HepG2 (cell line): ENCODE data around the gene TRMT112. TPM values are rescaled to one million over a fixed set of nuclear protein-coding genes. Genes with fewer than 3 reads are reported as not detected.

ENCODE experiments used
- ATAC-seq: fragments of 200-7000 bp; cut with Tn5 transposase; 3 replicates; pipeline ENCODE4 v1.9.1; 2020; ENCODE audit warnings: mild to moderate bottlenecking, moderate library complexity
- BruUV-seq: library from RNA; stranded (reverse); fragments of 400-500 nt; replicated peaks from 2 replicates; lab custom pipeline; 2021; lab: Mats Ljungman, UMichigan
- CTCF ChIA-PET: fragments of 300-600 bp; formaldehyde crosslinking; extraction: SDS; loops from one replicate; lab custom pipeline; 2021; ENCODE audit warnings: low total read pairs, inconsistent platforms, low intra/inter-chr PET ratio; lab: Yijun Ruan, JAX
- POLR2A ChIA-PET: fragments of 350-600 bp; sonication (Branson Sonifier 250); formaldehyde crosslinking; loops from one replicate; lab custom pipeline; 2020; ENCODE audit warnings: antibody characterized with exemption, inconsistent platforms; lab: Yijun Ruan, JAX
- DNase-seq: peaks from one replicate; pipeline ENCODE4 v3.0.0-alpha.2; 2015; ENCODE audit warnings: low spot score
- FAIRE-seq: peaks from 3 replicates; lab custom pipeline; 2011; peaks lifted over from hg19 to GRCh38; lab: Jason Lieb, UNC
- H2AFZ ChIP-seq: one replicate; pipeline ENCODE4 v1.6.1; 2011; ENCODE audit warnings: low read length, inconsistent platforms
- H3K27ac ChIP-seq: fragments of 300-600 bp; 3 replicates; pipeline ENCODE4 v1.8.0; 2011; ENCODE audit warnings: mixed run types, mild to moderate bottlenecking, mixed read lengths, low read length, inconsistent platforms; ENCODE audit not compliant: insufficient read depth; ENCODE audit errors: extremely low read length
- H3K27me3 ChIP-seq, 2 experiments: fragments of 200-600 bp in 1 of 2; 2 replicates in 1 of 2; 3 replicates in 1 of 2; pipeline versions ENCODE4 v1.6.0 to v1.8.0; 2011; ENCODE audit warnings: low read length in 2 of 2, mild to moderate bottlenecking in 2 of 2, moderate library complexity in 2 of 2, inconsistent platforms in 1 of 2; ENCODE audit not compliant: insufficient read depth in 2 of 2, control insufficient read depth in 1 of 2
- H3K36me3 ChIP-seq, 2 experiments: fragments of 200-600 bp in 1 of 2; replicated peaks in 1 of 2; 2 replicates in 1 of 2; 3 replicates in 1 of 2; pipeline versions ENCODE4 v1.5.1 to v1.8.0; 2011; ENCODE audit warnings: low read length in 2 of 2, inconsistent platforms in 1 of 2; ENCODE audit not compliant: insufficient read depth in 2 of 2, control insufficient read depth in 1 of 2
- H3K4me1 ChIP-seq: 2 replicates; pipeline ENCODE4 v1.5.1; 2012; ENCODE audit warnings: low read length, inconsistent platforms; ENCODE audit not compliant: insufficient read depth
- H3K4me2 ChIP-seq: 2 replicates; pipeline ENCODE4 v1.6.0; 2011; ENCODE audit warnings: low read depth, low read length, inconsistent platforms
- H3K4me3 ChIP-seq, 3 experiments: fragments of 200-600 bp in 1 of 3; sonication (generic), shearing (Covaris generic) in 1 of 3; replicated peaks in 1 of 3; 2 replicates each; pipeline ENCODE4 v1.5.1; 2011 to 2016; ENCODE audit warnings: low read length in 3 of 3, inconsistent platforms in 2 of 3, low read depth in 2 of 3, mild to moderate bottlenecking in 2 of 3, control low read depth in 1 of 3, mixed read lengths in 1 of 3; ENCODE audit not compliant: insufficient read depth in 1 of 3
- H3K79me2 ChIP-seq: one replicate; pipeline ENCODE4 v1.6.1; 2011; ENCODE audit warnings: low read length, inconsistent platforms; ENCODE audit not compliant: insufficient read depth
- H3K9ac ChIP-seq: 2 replicates; pipeline ENCODE4 v1.6.0; 2011; ENCODE audit warnings: mild to moderate bottlenecking, low read depth, low read length, inconsistent platforms; ENCODE audit not compliant: insufficient read depth
- H3K9me3 ChIP-seq: 2 replicates; pipeline ENCODE4 v1.5.1; 2012; ENCODE audit warnings: mild to moderate bottlenecking, low read length
- H4K20me1 ChIP-seq: 2 replicates; pipeline ENCODE4 v1.6.0; 2011; ENCODE audit warnings: inconsistent platforms, mild to moderate bottlenecking, low read length, moderate library complexity; ENCODE audit not compliant: insufficient read depth
- ATF3 ChIP-seq: sonication (generic); formaldehyde crosslinking; IDR thresholded peaks from 2 replicates; pipeline ENCODE4 v1.4.0; 2020; ENCODE audit warnings: missing genetic modification reagents
- HDAC2 ChIP-seq: sonication (generic); formaldehyde crosslinking; IDR thresholded peaks from 2 replicates; pipeline ENCODE4 v1.4.0; 2020; ENCODE audit warnings: missing genetic modification reagents
- MXD4 ChIP-seq: IDR thresholded peaks from 2 replicates; pipeline ENCODE4 v1.6.1; 2016; ENCODE audit warnings: mild to moderate bottlenecking, missing biosample characterization, missing genetic modification reagents
- RAD21 ChIP-seq: fragments of 450-650 bp; formaldehyde crosslinking; IDR thresholded peaks from 2 replicates; pipeline ENCODE4 v1.5.0; 2020; ENCODE audit warnings: mild to moderate bottlenecking
- RCOR2 ChIP-seq: IDR thresholded peaks from 2 replicates; pipeline ENCODE4 v1.6.1; 2016; ENCODE audit warnings: missing biosample characterization, missing genetic modification reagents
- SMC3 ChIP-seq: IDR thresholded peaks from 2 replicates; pipeline ENCODE4 v1.6.1; 2011; ENCODE audit warnings: low read length, improper control_type of control experiment
- USF2 ChIP-seq, 2 experiments: sonication (generic) in 1 of 2; formaldehyde crosslinking in 1 of 2; IDR thresholded peaks; 2 replicates each; pipeline versions ENCODE4 v1.5.1 to v1.6.1; 2011 to 2020; ENCODE audit warnings: borderline replicate concordance in 1 of 2, low read depth in 1 of 2, low read length in 1 of 2, mild to moderate bottlenecking in 1 of 2, missing genetic modification reagents in 1 of 2, moderate library complexity in 1 of 2
- ZFP41 ChIP-seq: sonication (generic); formaldehyde crosslinking; IDR thresholded peaks from 2 replicates; pipeline ENCODE4 v1.4.0; 2020; ENCODE audit warnings: mild to moderate bottlenecking, missing genetic modification reagents, borderline replicate concordance
- ZNF550 ChIP-seq: sonication (generic); formaldehyde crosslinking; IDR thresholded peaks from 2 replicates; pipeline ENCODE4 v1.4.0; 2020; ENCODE audit warnings: mild to moderate bottlenecking, missing genetic modification reagents, borderline replicate concordance
- ZNF556 ChIP-seq: sonication (generic); formaldehyde crosslinking; IDR thresholded peaks from 2 replicates; pipeline ENCODE4 v1.4.0; 2020; ENCODE audit warnings: mild to moderate bottlenecking, missing genetic modification reagents, borderline replicate concordance
- ZNF577 ChIP-seq: sonication (generic); formaldehyde crosslinking; IDR thresholded peaks from 2 replicates; pipeline ENCODE4 v1.4.0; 2020; ENCODE audit warnings: mild to moderate bottlenecking, low read depth, missing genetic modification reagents, borderline replicate concordance
- ZNF607 ChIP-seq: sonication (generic); formaldehyde crosslinking; IDR thresholded peaks from 2 replicates; pipeline ENCODE4 v1.5.1; 2020; ENCODE audit warnings: missing genetic modification reagents, mild to moderate bottlenecking, borderline replicate concordance
- ZNF614 ChIP-seq: IDR thresholded peaks from 2 replicates; pipeline ENCODE4 v1.6.1; 2018; ENCODE audit warnings: missing biosample characterization, missing genetic modification reagents, inconsistent platforms, borderline replicate concordance
- whole genome bisulfite sequencing: methylation state at CpG from one replicate; pipeline ENCODE4 v1.1.6; 2017; ENCODE audit warnings: low lambda C conversion rate; 5-methylcytosine and 5-hydroxymethylcytosine counted together
- in situ Hi-C: cut with HindIII; loops from 2 replicates; pipeline ENCODE4 v1.10.0; 2017; ENCODE audit warnings: low pct_unique_long_range_greater_than_20kb; ENCODE audit not compliant: extremely low pct_ligation_motif_present
- intact Hi-C: fragments of 100-400 bp; cut with micrococcal nuclease; formaldehyde crosslinking; loops from one replicate; pipeline ENCODE4 v1.10.0; 2022; ENCODE audit not compliant: unreplicated experiment
- polyA plus RNA-seq, 8 experiments: library from polyadenylated mRNA; depleted of rRNA in 3 of 8; stranded (reverse) in 7 of 8; unstranded in 1 of 8; fragments of >200 nt; fragmentation: Illumina TruSeq in 4 of 8; extraction: Trizol in 4 of 8; gene quantifications; 2 replicates each; pipeline versions ENCODE4 v1.2.1 to v1.2.3, GENCODE V29; 2011 to 2016; ENCODE audit warnings: low read depth in 4 of 8, missing spikeins in 1 of 8, mixed read lengths in 1 of 8; ENCODE audit not compliant: insufficient read depth in 1 of 8
- total RNA-seq, 5 experiments: library from RNA; depleted of rRNA; stranded (reverse); fragments of >200 nt; fragmentation: Illumina TruSeq; extraction: Trizol; gene quantifications; 2 replicates each; pipeline ENCODE4 v1.2.3, GENCODE V29; 2016; ENCODE audit warnings: low read depth in 1 of 5
- TF ChIP-seq, protein P1 (sequence below): fragments of 450-650 bp; IDR thresholded peaks from 2 replicates; pipeline ENCODE4 v1.6.1; 2016
- TF ChIP-seq, protein P2 (sequence below): sonication (generic); formaldehyde crosslinking; conservative IDR thresholded peaks from 2 replicates; pipeline ENCODE4 v1.8.0; 2022; ENCODE audit warnings: mild to moderate bottlenecking, moderate library complexity, missing genetic modification reagents

The TRMT112 gene
- total and polyA plus RNA-seq, 2 of the 13 experiments (the other 11 are each of a cell fraction or from before 2014, with no cell fraction given): 186 to 409 TPM

- TF ChIP-seq ZNF577: no peak
- TF ChIP-seq ZNF607 (CRISPR knock-in tag): no peak
These were observed 16.2 kb upstream of the TRMT112 start (continued) for GRCh38 chr11:64333556-64333955.

- H3K4me3 ChIP-seq: peak overlapping the region; percentile 1 to 68 (median 5); a peak in 5 of 6 replicates
- peak overlapping the region; percentile 85 for H3K4me2 ChIP-seq
- in situ Hi-C loops (no loop called here), intact Hi-C loops (no loop called here)
- no peaks in the 10 kb centered on the region for H3K79me2 ChIP-seq
- ATAC-seq: peak; percentile 91
- 10% methylated on average over 10 of the region's 20 CpGs for WGBS
- ChIA-PET CTCF (interaction anchor here (1.0 kb wide), 1 partner anchor 31 kb away, joined by 5 read pairs; no protein-coding TSS in a partner anchor), POLR2A (interaction anchor here (0.6 to 1.9 kb wide), 12 partner anchors 8 to 127 kb away, joined by 3 to 33 read pairs (median 4); partner anchors contain the start of genes ESRRA, FKBP2, PRDX5 and TRMT112)
- H3K4me1 ChIP-seq: peaks cover 27% of the 10 kb centered on the region
- DNase-seq: peak; percentile 69
- peak overlapping the region; percentile 50 for H3K9ac ChIP-seq
- H3K27me3 ChIP-seq: peaks cover 3 to 7% of the 10 kb centered on the region in 2 experiments; a peak in 3 of 5 replicates
- peak; percentile 71 for FAIRE-seq
- no peaks in the 10 kb centered on the region for H4K20me1 ChIP-seq
- no peaks in the 10 kb centered on the region for H3K36me3 ChIP-seq
- no TSS peak for BruUV-seq
- no peak overlapping the region for H3K27ac ChIP-seq
- no peaks in the 10 kb centered on the region for H3K9me3 ChIP-seq
- H2AFZ ChIP-seq: peak overlapping the region; percentile 35
- TF ChIP-seq ZNF550 (CRISPR knock-in tag) (no peak), ZNF614 (CRISPR knock-in tag) (no peak), ZFP41 (CRISPR knock-in tag) (no peak), SMC3 (peak; percentile 50), HDAC2 (0 out of 2 replicates have a peak, but pooled peaks have one; percentile 31), MXD4 (CRISPR knock-in tag) (peak; percentile 47; the same call in 1 of the 2 replicates), ZNF556 (CRISPR knock-in tag) (peak; percentile 42; the same call in 1 of the 2 replicates), ATF3 (0 out of 2 replicates have a peak, but pooled peaks have one; percentile 19), USF2 (IDR thresholded peaks at IDR 0.05; ENCODE audit: low read depth, low read length) (no peak), USF2 (CRISPR knock-in tag; IDR thresholded peaks at IDR 0.05; ENCODE audit: borderline replicate concordance) (no peak), RAD21 (CRISPR knock-in tag) (peak; percentile 75), RCOR2 (no peak)
- TF ChIP-seq, protein P1, sequence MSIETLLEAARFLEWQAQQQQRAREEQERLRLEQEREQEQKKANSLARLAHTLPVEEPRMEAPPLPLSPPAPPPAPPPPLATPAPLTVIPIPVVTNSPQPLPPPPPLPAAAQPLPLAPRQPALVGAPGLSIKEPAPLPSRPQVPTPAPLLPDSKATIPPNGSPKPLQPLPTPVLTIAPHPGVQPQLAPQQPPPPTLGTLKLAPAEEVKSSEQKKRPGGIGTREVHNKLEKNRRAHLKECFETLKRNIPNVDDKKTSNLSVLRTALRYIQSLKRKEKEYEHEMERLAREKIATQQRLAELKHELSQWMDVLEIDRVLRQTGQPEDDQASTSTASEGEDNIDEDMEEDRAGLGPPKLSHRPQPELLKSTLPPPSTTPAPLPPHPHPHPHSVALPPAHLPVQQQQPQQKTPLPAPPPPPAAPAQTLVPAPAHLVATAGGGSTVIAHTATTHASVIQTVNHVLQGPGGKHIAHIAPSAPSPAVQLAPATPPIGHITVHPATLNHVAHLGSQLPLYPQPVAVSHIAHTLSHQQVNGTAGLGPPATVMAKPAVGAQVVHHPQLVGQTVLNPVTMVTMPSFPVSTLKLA: peak; percentile 90
- TF ChIP-seq, protein P2, sequence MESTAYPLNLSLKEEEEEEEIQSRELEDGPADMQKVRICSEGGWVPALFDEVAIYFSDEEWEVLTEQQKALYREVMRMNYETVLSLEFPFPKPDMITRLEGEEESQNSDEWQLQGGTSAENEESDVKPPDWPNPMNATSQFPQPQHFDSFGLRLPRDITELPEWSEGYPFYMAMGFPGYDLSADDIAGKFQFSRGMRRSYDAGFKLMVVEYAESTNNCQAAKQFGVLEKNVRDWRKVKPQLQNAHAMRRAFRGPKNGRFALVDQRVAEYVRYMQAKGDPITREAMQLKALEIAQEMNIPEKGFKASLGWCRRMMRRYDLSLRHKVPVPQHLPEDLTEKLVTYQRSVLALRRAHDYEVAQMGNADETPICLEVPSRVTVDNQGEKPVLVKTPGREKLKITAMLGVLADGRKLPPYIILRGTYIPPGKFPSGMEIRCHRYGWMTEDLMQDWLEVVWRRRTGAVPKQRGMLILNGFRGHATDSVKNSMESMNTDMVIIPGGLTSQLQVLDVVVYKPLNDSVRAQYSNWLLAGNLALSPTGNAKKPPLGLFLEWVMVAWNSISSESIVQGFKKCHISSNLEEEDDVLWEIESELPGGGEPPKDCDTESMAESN (CRISPR knock-in tag): 0 out of 2 replicates have a peak, but pooled peaks have one; percentile 27
These were observed 14.4 kb upstream of the TRMT112 start for GRCh38 chr11:64331569-64332371.
